ENCODE results near the gene HRAS. TPM values are rescaled to one million over a fixed set of nuclear protein-coding genes. Genes with fewer than 3 reads are reported as not detected.

Gene HRAS
- total and polyA plus RNA-seq, 2 of the 8 experiments (the other 6 are each of a cell fraction or from before 2014, with no cell fraction given): 44.3 to 54.7 TPM

DNA sequence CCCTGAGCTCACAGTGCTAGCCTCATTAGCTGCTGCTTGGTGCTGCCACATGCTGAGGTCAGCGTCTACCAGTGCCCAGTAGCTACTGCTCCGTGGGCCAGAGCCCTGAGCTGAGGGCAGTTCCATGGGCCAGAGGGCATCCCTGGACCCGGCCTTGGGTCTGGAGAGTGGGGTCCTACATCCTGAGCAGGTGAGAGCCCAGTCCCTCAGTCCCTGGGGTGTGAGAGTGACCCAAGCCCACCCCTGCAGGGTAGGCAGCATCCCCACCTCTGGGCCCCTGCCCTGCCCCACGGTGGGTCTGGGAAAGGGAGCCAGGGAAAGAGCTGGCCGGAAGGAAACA, 15.3 kb upstream of the HRAS start:
- H2BK12ac ChIP-seq (ENCODE audit: low read depth, low read length): 0 out of 2 replicates have a peak overlapping the region, but pooled peaks have one; percentile 17
- WGBS, 2 experiments (ENCODE audit: extremely low coverage in 1 of 2, insufficient coverage in 1 of 2, insufficient read length in 1 of 2, insufficient replicate concordance in 2 of 2, low coverage in 1 of 2, low lambda C conversion rate in 2 of 2, missing lambda C conversion rate in 1 of 2): 89% methylated on average over 4 of the region's 5 CpGs; no CpG with 5 or more reads in 1 of the 2 experiments
- peaks cover 3% of the 10 kb centered on the region; the same call in 1 of the 2 replicates for H3K23me2 ChIP-seq (ENCODE audit: low read depth, low read length)
- H3K36me3 ChIP-seq (ENCODE audit: control insufficient read depth in 2 of 4, insufficient read depth in 4 of 4, low read length in 3 of 4): no peaks in the 10 kb centered on the region
- no peaks in the 10 kb centered on the region for H3K79me2 ChIP-seq (ENCODE audit: control insufficient read depth in 1 of 2, insufficient read depth in 2 of 2, low read length in 2 of 2)
- no peak overlapping the region for H2BK120ac ChIP-seq (replicated peaks; ENCODE audit: low read depth, low read length)
- H3K23ac ChIP-seq (ENCODE audit: insufficient read length): no peak overlapping the region
- DNase-seq (ENCODE audit: low read depth in 1 of 2, low spot score in 2 of 2) (no peak), FAIRE-seq (no peak)
- H3K9ac ChIP-seq (replicated peaks in 1 of 4; ENCODE audit: extremely low read depth in 1 of 4, low read depth in 3 of 4, low read length in 3 of 4): no peak overlapping the region
- no peak overlapping the region for H3K4me2 ChIP-seq (ENCODE audit: insufficient read depth in 1 of 2, low read depth in 2 of 2, low read length in 2 of 2)
- no peak overlapping the region for H3K14ac ChIP-seq (ENCODE audit: insufficient read length)
- no peaks in the 10 kb centered on the region for H3K9me3 ChIP-seq (ENCODE audit: insufficient read depth in 2 of 2, low read depth in 1 of 2, low read length in 1 of 2)
- no peak overlapping the region for H4K91ac ChIP-seq (replicated peaks; ENCODE audit: insufficient read length, low read length)
- CTCF ChIA-PET (ENCODE audit: partially characterized antibody): interaction anchor here (0.9 to 1.6 kb wide), 4 partner anchors 9 to 12 kb away, joined by 3 to 4 read pairs (median 4); no protein-coding TSS in a partner anchor
- peak overlapping the region; percentile 68 for H4K8ac ChIP-seq (ENCODE audit: extremely low read depth, insufficient read depth, low read length)
- TF ChIP-seq POLR2AphosphoS5 (IDR thresholded peaks at IDR 0.05; ENCODE audit: low read depth, low read length) (no peak), TBP (IDR thresholded peaks at IDR 0.05; ENCODE audit: low read depth, low read length) (no peak), EZH2 (IDR thresholded peaks at IDR 0.05; ENCODE audit: low read depth, low read length, severe bottlenecking) (no peak), RAD21 (IDR thresholded peaks at IDR 0.05 in 1 of 2, conservative IDR thresholded peaks at IDR 0.05 in 1 of 2; ENCODE audit: low read depth in 2 of 2, low read length in 2 of 2) (no peak), EGR1 (IDR thresholded peaks at IDR 0.05; ENCODE audit: borderline replicate concordance, low read depth, low read length) (no peak)
- H3K4ac ChIP-seq (replicated peaks; ENCODE audit: insufficient read length, low read depth, low read length): no peak overlapping the region
- no peak overlapping the region for H3K18ac ChIP-seq (ENCODE audit: extremely low read depth, low read length)
- POLR2A ChIA-PET (ENCODE audit: partially characterized antibody): no interaction called here
- no peak overlapping the region for H3K4me3 ChIP-seq (ENCODE audit: extremely low read depth in 1 of 4, insufficient read depth in 2 of 4, low read depth in 3 of 4, low read length in 4 of 4)
- no peak overlapping the region for H2AFZ ChIP-seq (ENCODE audit: low read length)
- no peak overlapping the region for H2BK5ac ChIP-seq (ENCODE audit: low read depth, low read length)
- H3K4me1 ChIP-seq (replicated peaks in 1 of 4; ENCODE audit: control insufficient read depth in 3 of 4, insufficient read depth in 4 of 4, low read length in 3 of 4): peaks cover 0 to 8% (median 0%) of the 10 kb centered on the region in 4 experiments; a peak in 3 of 7 replicates
- peaks cover 1 to 3% (median 3%) of the 10 kb centered on the region in 4 experiments; a peak in 6 of 7 replicates for H3K27me3 ChIP-seq (replicated peaks in 1 of 4; ENCODE audit: control insufficient read depth in 3 of 4, extremely low read depth in 1 of 4, insufficient read depth in 3 of 4, low read length in 3 of 4)
- no peaks in the 10 kb centered on the region for H4K20me1 ChIP-seq (replicated peaks in 1 of 2; ENCODE audit: control insufficient read depth in 1 of 2, insufficient read depth in 2 of 2, low read length in 2 of 2)
- no peak overlapping the region for H2BK20ac ChIP-seq (ENCODE audit: low read length)
- no peak overlapping the region for H3K56ac ChIP-seq (replicated peaks; ENCODE audit: insufficient read length, low read depth, low read length)
- no peak overlapping the region for H2BK15ac ChIP-seq (ENCODE audit: low read length)
- no peaks in the 10 kb centered on the region for H3K79me1 ChIP-seq (ENCODE audit: low read depth, low read length)
- H2AK5ac ChIP-seq (ENCODE audit: low read depth, low read length): no peak overlapping the region
- H4K5ac ChIP-seq (ENCODE audit: insufficient read length, low read depth, low read length): no peak overlapping the region
- no peak overlapping the region for H3K27ac ChIP-seq (ENCODE audit: low read depth, low read length)

Data from H1 (cell line).